Neural crest cell (in vitro differentiated cells): ENCODE data around the gene RSPH6A. TPM values are rescaled to one million over a fixed set of nuclear protein-coding genes. Genes with fewer than 3 reads are reported as not detected.

Source experiments
- DNase-seq: peaks from one replicate; pipeline ENCODE4 v3.0.0; 2021; ENCODE audit warnings: low read depth, mixed read lengths, low spot score
- H3K27ac Mint-ChIP-seq: one replicate; pipeline ENCODE4 v1.8.0; 2021; ENCODE audit warnings: mild to moderate bottlenecking, mixed read lengths; ENCODE audit not compliant: unreplicated experiment
- H3K27me3 Mint-ChIP-seq: 2 replicates; pipeline ENCODE4 v1.8.0; 2021; ENCODE audit warnings: low read depth, mild to moderate bottlenecking, mixed read lengths
- H3K36me3 Mint-ChIP-seq: 2 replicates; pipeline ENCODE4 v1.8.0; 2021; ENCODE audit warnings: low read depth, mild to moderate bottlenecking, mixed read lengths
- H3K4me1 Mint-ChIP-seq: 2 replicates; pipeline ENCODE4 v1.8.0; 2021; ENCODE audit warnings: mixed read lengths
- H3K4me3 Mint-ChIP-seq: one replicate; pipeline ENCODE4 v1.8.0; 2021; ENCODE audit warnings: mild to moderate bottlenecking, mixed read lengths
- H3K9me3 Mint-ChIP-seq: 2 replicates; pipeline ENCODE4 v1.8.0; 2021; ENCODE audit warnings: mixed read lengths
- total RNA-seq: library from RNA; stranded (reverse); gene quantifications from 2 replicates; pipeline ENCODE4 v1.2.1, GENCODE V29; 2021
- TF ChIP-seq, protein P1 (sequence below): fragments of 200-600 bp; sonication (generic); conservative IDR thresholded peaks from 2 replicates; pipeline ENCODE4 v1.5.0; 2021; ENCODE audit warnings: antibody characterized with exemption, mild to moderate bottlenecking

RSPH6A gene
- total RNA-seq, 1 donor from 2014 or later: 0.44 TPM

DNA sequence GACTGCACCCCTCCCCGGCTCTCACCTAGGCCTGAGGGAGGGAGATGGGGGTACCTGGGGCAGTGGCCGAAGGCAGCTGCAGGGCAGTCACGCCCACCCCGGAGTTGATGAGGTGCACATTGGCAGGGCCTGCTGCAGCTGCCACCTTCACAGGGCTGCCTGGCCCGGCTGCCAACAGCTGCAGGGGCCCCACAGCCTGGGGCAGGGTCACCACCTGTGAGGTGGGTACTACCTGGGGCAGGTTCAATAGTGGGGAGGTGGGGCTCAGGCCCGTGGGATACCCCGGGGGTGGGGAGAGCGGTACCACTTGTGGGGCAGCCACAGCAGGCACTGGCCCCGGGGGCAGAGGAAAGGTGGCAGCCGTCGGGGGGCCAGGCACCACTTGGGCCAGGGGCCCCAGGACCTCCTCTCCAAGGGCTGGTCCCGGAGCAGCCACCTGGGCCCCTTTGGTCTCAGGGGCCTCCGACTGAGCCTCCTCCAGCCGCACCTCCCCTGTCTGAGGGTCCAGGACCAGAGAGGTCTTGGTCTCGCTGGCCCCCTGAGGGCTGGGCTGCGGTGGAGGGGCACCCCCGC, 48.7 kb downstream of the RSPH6A start:
- TF ChIP-seq, protein P1, sequence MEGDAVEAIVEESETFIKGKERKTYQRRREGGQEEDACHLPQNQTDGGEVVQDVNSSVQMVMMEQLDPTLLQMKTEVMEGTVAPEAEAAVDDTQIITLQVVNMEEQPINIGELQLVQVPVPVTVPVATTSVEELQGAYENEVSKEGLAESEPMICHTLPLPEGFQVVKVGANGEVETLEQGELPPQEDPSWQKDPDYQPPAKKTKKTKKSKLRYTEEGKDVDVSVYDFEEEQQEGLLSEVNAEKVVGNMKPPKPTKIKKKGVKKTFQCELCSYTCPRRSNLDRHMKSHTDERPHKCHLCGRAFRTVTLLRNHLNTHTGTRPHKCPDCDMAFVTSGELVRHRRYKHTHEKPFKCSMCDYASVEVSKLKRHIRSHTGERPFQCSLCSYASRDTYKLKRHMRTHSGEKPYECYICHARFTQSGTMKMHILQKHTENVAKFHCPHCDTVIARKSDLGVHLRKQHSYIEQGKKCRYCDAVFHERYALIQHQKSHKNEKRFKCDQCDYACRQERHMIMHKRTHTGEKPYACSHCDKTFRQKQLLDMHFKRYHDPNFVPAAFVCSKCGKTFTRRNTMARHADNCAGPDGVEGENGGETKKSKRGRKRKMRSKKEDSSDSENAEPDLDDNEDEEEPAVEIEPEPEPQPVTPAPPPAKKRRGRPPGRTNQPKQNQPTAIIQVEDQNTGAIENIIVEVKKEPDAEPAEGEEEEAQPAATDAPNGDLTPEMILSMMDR: no peak
- Mint-ChIP-seq H3K36me3 (peaks cover 7% of the 10 kb centered on the region), H3K27me3 (peaks cover 25% of the 10 kb centered on the region), H3K4me3 (no peak overlapping the region), H3K4me1 (peaks cover 30% of the 10 kb centered on the region), H3K27ac (no peak overlapping the region), H3K9me3 (no peaks in the 10 kb centered on the region)
- DNase-seq: no peak

DNA sequence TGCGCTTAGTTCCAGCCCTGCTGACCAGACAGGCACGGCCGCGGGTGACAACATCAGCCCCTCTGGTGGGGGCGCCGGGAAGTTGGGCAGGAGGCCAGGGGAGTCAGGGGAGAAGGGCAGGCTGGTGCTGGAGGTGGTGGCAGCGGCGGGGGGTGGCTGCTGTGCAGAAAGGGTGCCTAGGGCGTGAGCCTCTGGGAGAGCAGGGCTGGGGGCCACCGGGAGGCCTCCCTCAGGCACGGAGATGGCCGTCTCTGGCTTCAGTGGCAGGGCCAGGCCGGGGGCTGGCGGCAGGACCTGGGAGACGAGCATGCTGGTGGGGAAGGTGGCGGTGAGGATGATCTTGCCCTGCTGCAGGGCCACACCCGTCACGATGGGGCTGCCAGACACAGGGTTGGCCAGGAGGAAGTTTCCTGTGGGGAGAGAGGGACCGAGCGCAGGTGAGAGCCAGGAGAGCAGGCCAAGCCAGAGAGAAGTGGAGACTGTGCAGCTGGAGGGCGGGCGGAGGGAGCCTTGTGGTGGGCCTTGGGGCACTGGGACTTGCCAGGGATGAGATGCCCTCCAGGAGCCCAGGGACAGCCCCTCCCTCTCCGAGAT, 49.3 kb downstream of the RSPH6A start:
- TF ChIP-seq, protein P1: no peak
- peak overlapping the region; percentile 83 for H3K4me3 Mint-ChIP-seq

DNA sequence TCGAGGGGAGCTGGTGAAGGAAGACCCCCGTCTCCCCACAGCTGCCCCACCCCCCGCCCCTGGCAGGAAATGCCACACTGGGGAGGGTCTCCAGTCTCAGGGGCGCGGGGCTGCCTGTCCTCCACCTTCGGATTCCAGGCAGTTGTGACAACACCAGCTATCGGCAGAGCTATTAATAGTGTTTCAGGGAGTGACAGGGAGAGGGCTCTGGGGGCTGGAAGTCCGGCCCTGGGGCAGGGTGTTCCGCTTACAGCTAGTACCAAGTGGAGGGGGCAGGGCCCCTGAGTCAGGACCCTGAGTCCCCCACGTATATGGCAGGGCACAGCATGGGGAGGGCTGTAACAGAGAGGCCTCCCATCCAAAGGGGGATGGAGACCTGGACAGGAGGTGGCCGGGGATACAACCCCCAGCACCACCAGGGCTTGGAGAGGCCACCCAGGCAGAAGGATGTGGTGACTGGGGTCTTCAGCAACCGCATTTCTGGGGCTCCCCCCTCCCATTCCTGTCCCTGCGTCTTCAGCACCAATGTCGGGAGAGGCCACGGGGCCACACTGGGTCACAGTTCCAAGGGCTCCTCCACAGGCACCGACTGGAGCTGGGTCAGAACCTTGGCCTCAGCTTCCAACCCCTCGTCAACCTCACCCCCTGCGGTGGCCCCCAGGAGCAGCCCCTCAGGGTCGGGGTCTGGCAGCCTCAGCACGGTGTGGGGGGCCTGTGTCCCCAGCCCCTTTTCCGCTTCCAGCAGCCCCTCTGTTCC, 50.0 kb downstream of the RSPH6A start:
- no peak for DNase-seq
- H3K27ac Mint-ChIP-seq: no peak overlapping the region
- H3K4me3 Mint-ChIP-seq: peak overlapping the region; percentile 83
- H3K27me3 Mint-ChIP-seq: peaks cover 17% of the 10 kb centered on the region
- no peaks in the 10 kb centered on the region for H3K9me3 Mint-ChIP-seq
- H3K4me1 Mint-ChIP-seq: peaks cover 19% of the 10 kb centered on the region
- TF ChIP-seq, protein P1: no peak
- no peaks in the 10 kb centered on the region for H3K36me3 Mint-ChIP-seq

More for the DNA sequence above, 49.3 kb downstream of the RSPH6A start:
- Mint-ChIP-seq H3K27ac (no peak overlapping the region), H3K36me3 (peaks cover 5% of the 10 kb centered on the region), H3K4me1 (peaks cover 25% of the 10 kb centered on the region), H3K9me3 (no peaks in the 10 kb centered on the region), H3K27me3 (peaks cover 22% of the 10 kb centered on the region)
- no peak for DNase-seq

DNA sequence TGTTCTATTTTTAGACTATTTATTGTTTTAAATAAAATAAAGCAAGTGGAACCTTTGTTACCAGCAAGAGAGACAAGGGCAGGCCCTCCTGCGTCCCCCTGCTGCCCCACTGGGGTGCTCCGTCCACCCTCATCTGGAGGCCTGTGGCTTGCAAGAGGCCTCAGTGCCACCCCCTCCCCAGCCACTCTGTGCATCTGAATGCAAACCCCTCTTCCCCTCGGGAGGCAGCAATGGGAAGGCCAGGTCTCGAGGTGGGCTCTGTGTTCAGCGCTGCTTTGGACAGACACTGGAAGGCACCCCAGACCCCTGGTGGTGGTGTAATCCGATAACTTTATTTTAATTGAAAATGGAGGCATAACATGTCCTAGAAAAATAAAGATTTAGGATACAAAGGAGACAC, 50.6 kb downstream of the RSPH6A start:
- Mint-ChIP-seq H3K27me3 (peaks cover 13% of the 10 kb centered on the region), H3K4me3 (peak overlapping the region; percentile 83), H3K36me3 (no peaks in the 10 kb centered on the region), H3K27ac (no peak overlapping the region), H3K9me3 (no peaks in the 10 kb centered on the region), H3K4me1 (peaks cover 16% of the 10 kb centered on the region)
- TF ChIP-seq, protein P1: no peak
- no peak for DNase-seq

DNA sequence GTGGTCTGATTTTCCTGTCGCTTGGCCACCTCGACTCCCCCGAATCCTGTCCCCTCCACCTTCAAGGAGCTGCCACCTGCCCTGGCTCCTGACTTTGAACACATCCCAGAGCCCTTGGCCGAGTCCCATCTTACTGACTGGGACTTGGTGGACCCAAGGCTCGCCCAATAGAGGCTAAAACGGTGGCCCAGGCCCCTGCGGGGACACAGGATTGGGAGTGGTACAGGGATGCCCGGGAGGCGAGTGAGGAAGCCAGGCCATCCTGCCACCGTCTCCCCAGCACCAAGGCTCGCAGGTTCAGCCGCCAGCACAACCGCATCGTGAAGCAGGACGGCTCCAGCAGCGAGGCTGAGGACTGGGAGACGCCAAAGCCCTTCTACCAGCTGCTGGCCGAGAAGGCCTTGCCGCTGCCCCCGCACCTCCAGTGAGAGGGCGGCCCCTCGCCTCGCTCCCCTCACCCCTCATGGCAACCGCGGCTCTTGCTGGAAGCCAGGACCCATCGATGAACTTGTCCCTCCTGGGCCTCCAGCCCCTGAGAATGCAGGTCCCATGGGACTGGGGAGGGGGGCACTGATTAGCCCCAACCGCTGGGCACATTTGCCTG, 51.3 kb downstream of the RSPH6A start:
- Mint-ChIP-seq H3K27ac (no peak overlapping the region), H3K27me3 (peaks cover 7% of the 10 kb centered on the region), H3K4me3 (peak overlapping the region; percentile 83), H3K4me1 (peaks cover 16% of the 10 kb centered on the region), H3K9me3 (no peaks in the 10 kb centered on the region), H3K36me3 (no peaks in the 10 kb centered on the region)
- DNase-seq: no peak
- TF ChIP-seq, protein P1: no peak
